DND-41 (cell line): ENCODE data around the gene STMND1.

ENCODE experiments used
- ATAC-seq: fragments of 200-7000 bp; cut with Tn5 transposase; 3 replicates; pipeline ENCODE4 v1.9.1; 2021; ENCODE audit warnings: low read depth; ENCODE audit not compliant: insufficient read depth
- DNase-seq: peaks from one replicate; pipeline ENCODE4 v3.0.0-alpha.2; 2020
- H2AFZ ChIP-seq: 2 replicates; pipeline ENCODE4 v1.6.0; 2012; ENCODE audit warnings: low read depth, low read length
- H3K27ac ChIP-seq: 2 replicates; pipeline ENCODE4 v1.5.1; 2012; ENCODE audit warnings: low read length, inconsistent platforms
- H3K27me3 ChIP-seq: fragments of 200-600 bp; sonication (generic); 2 replicates; pipeline ENCODE4 v1.6.0; 2012; ENCODE audit warnings: low read length, mild to moderate bottlenecking, inconsistent platforms; ENCODE audit not compliant: insufficient read depth, poor library complexity
- H3K36me3 ChIP-seq: 2 replicates; pipeline ENCODE4 v1.5.1; 2012; ENCODE audit warnings: low read length, inconsistent platforms; ENCODE audit not compliant: insufficient read depth
- H3K4me1 ChIP-seq: 2 replicates; pipeline ENCODE4 v1.5.1; 2012; ENCODE audit warnings: mild to moderate bottlenecking, low read length; ENCODE audit not compliant: insufficient read depth
- H3K4me2 ChIP-seq: 2 replicates; pipeline ENCODE4 v1.6.0; 2012; ENCODE audit warnings: mild to moderate bottlenecking, moderate library complexity, low read length, inconsistent platforms; ENCODE audit not compliant: insufficient read depth
- H3K4me3 ChIP-seq, 2 experiments: fragments of 200-600 bp in 1 of 2; shearing (Covaris generic) in 1 of 2; 2 replicates each; pipeline ENCODE4 v1.5.1; 2012 to 2016; ENCODE audit warnings: inconsistent platforms in 2 of 2, low read length in 2 of 2, mild to moderate bottlenecking in 2 of 2, low read depth in 1 of 2, moderate library complexity in 1 of 2
- H3K79me2 ChIP-seq: 2 replicates; pipeline ENCODE4 v1.6.0; 2012; ENCODE audit warnings: low read length, inconsistent platforms; ENCODE audit not compliant: insufficient read depth
- H3K9ac ChIP-seq: 2 replicates; pipeline ENCODE4 v1.6.0; 2012; ENCODE audit warnings: low read depth, mild to moderate bottlenecking, inconsistent platforms, low read length, moderate library complexity
- H3K9me3 ChIP-seq: 2 replicates; pipeline ENCODE4 v1.5.1; 2012; ENCODE audit warnings: low read length, moderate library complexity, mild to moderate bottlenecking, inconsistent platforms; ENCODE audit not compliant: insufficient read depth, severe bottlenecking
- H4K20me1 ChIP-seq: 2 replicates; pipeline ENCODE4 v1.6.0; 2012; ENCODE audit warnings: low read length; ENCODE audit not compliant: insufficient read depth
- CTCF ChIP-seq: IDR thresholded peaks from 2 replicates; pipeline ENCODE4 v1.5.1; 2012; ENCODE audit warnings: borderline replicate concordance, low read length, moderate library complexity, mild to moderate bottlenecking; ENCODE audit not compliant: poor library complexity, severe bottlenecking; ENCODE audit errors: extremely low read depth
- EZH2 ChIP-seq: IDR thresholded peaks from 3 replicates; pipeline ENCODE4 v1.6.1; 2012; ENCODE audit warnings: borderline replicate concordance, low read depth, mild to moderate bottlenecking, moderate library complexity, low read length, inconsistent platforms; ENCODE audit not compliant: severe bottlenecking

STMND1 gene

GRCh38 chr6:17099401-17100059 lies 2.3 kb upstream of the STMND1 start:
- Histone ChIP-seq H3K4me3 (no peak overlapping the region), H3K9ac (no peak overlapping the region), H3K4me2 (no peak overlapping the region), H2AFZ (no peak overlapping the region), H3K36me3 (no peaks in the 10 kb centered on the region), H3K79me2 (no peaks in the 10 kb centered on the region), H3K27me3 (no peaks in the 10 kb centered on the region), H3K27ac (no peak overlapping the region), H3K9me3 (no peaks in the 10 kb centered on the region), H4K20me1 (no peaks in the 10 kb centered on the region), H3K4me1 (no peaks in the 10 kb centered on the region)
- TF ChIP-seq EZH2, result no peak
- no peak for TF ChIP-seq CTCF
- DNase-seq (no peak), ATAC-seq (no peak)

GRCh38 chr6:17100806-17101205 lies 1.0 kb upstream of the STMND1 start:
- no peaks in the 10 kb centered on the region for H3K4me1 ChIP-seq
- H3K27me3 ChIP-seq, result no peaks in the 10 kb centered on the region
- no peaks in the 10 kb centered on the region for H3K9me3 ChIP-seq
- H2AFZ ChIP-seq, result no peak overlapping the region
- H3K27ac ChIP-seq, result no peak overlapping the region
- no peak for DNase-seq
- no peak overlapping the region for H3K9ac ChIP-seq
- no peak overlapping the region for H3K4me2 ChIP-seq
- no peaks in the 10 kb centered on the region for H4K20me1 ChIP-seq
- no peak for ATAC-seq
- no peaks in the 10 kb centered on the region for H3K79me2 ChIP-seq
- H3K4me3 ChIP-seq, result no peak overlapping the region
- no peaks in the 10 kb centered on the region for H3K36me3 ChIP-seq
- TF ChIP-seq EZH2, result no peak
- no peak for TF ChIP-seq CTCF

GRCh38 chr6:17102258-17102870 lies 514 bp downstream of the STMND1 start:
- TF ChIP-seq CTCF (no peak), EZH2 (no peak)
- no peak for ATAC-seq
- H3K27ac ChIP-seq, result no peak overlapping the region

More at GRCh38 chr6:17102258-17102870, 514 bp downstream of the STMND1 start:
- no peak for DNase-seq
- H3K4me2 ChIP-seq, result no peak overlapping the region
- H3K36me3 ChIP-seq, result no peaks in the 10 kb centered on the region
- H3K4me3 ChIP-seq, result no peak overlapping the region
- no peaks in the 10 kb centered on the region for H3K4me1 ChIP-seq
- no peaks in the 10 kb centered on the region for H4K20me1 ChIP-seq
- no peaks in the 10 kb centered on the region for H3K9me3 ChIP-seq
- H3K9ac ChIP-seq, result no peak overlapping the region
- no peak overlapping the region for H2AFZ ChIP-seq
- H3K27me3 ChIP-seq, result no peaks in the 10 kb centered on the region
- no peaks in the 10 kb centered on the region for H3K79me2 ChIP-seq
